GM23248 (cell line): ENCODE results near the gene NINL. TPM values are rescaled to one million over a fixed set of nuclear protein-coding genes. Genes with fewer than 3 reads are reported as not detected.

Experiments
- DNase-seq: peaks from one replicate; pipeline ENCODE4 v3.0.0-alpha.2; 2015
- H2AFZ ChIP-seq: fragments of 200-600 bp; sonication (generic); 2 replicates; pipeline ENCODE4 v1.6.1; 2016; ENCODE audit warnings: antibody characterized with exemption
- H3F3A ChIP-seq: fragments of 200-600 bp; sonication (generic); 2 replicates; pipeline ENCODE4 v1.6.1; 2016; ENCODE audit warnings: mild to moderate bottlenecking, antibody characterized with exemption, mixed run types; ENCODE audit not compliant: insufficient read depth
- H3K27ac ChIP-seq: fragments of 200-600 bp; sonication (generic); 2 replicates; pipeline ENCODE4 v1.5.1; 2016; ENCODE audit warnings: mild to moderate bottlenecking
- H3K27me3 ChIP-seq: fragments of 200-600 bp; sonication (generic); replicated peaks from 2 replicates; pipeline ENCODE4 v1.6.1; 2016; ENCODE audit warnings: mild to moderate bottlenecking; ENCODE audit not compliant: insufficient read depth
- H3K36me3 ChIP-seq: fragments of 200-600 bp; sonication (generic); 2 replicates; pipeline ENCODE4 v1.6.1; 2016; ENCODE audit warnings: low read depth, mild to moderate bottlenecking
- H3K4me1 ChIP-seq: fragments of 200-600 bp; sonication (generic); 2 replicates; pipeline ENCODE4 v1.6.1; 2016; ENCODE audit warnings: mild to moderate bottlenecking; ENCODE audit not compliant: insufficient read depth
- H3K4me2 ChIP-seq: fragments of 200-600 bp; sonication (generic); one replicate; pipeline ENCODE4 v1.6.1; 2016; ENCODE audit warnings: mild to moderate bottlenecking; ENCODE audit not compliant: unreplicated experiment
- H3K4me3 ChIP-seq: fragments of 200-600 bp; sonication (generic); 2 replicates; pipeline ENCODE4 v1.5.1; 2016; ENCODE audit warnings: mild to moderate bottlenecking
- H3K79me2 ChIP-seq: fragments of 200-600 bp; sonication (generic); 2 replicates; pipeline ENCODE4 v1.6.1; 2016; ENCODE audit warnings: mild to moderate bottlenecking; ENCODE audit not compliant: insufficient read depth
- H3K9ac ChIP-seq: fragments of 200-600 bp; sonication (generic); 2 replicates; pipeline ENCODE4 v1.6.1; 2016; ENCODE audit warnings: mild to moderate bottlenecking
- H3K9me2 ChIP-seq: fragments of 200-600 bp; sonication (generic); 2 replicates; pipeline ENCODE4 v1.6.1; 2016; ENCODE audit warnings: mixed run types, mild to moderate bottlenecking, moderate library complexity; ENCODE audit not compliant: insufficient read depth
- H3K9me3 ChIP-seq: fragments of 200-600 bp; sonication (generic); one replicate; pipeline ENCODE4 v1.6.1; 2017; ENCODE audit warnings: low read depth
- H4K20me1 ChIP-seq: fragments of 200-600 bp; sonication (generic); 2 replicates; pipeline ENCODE4 v1.6.0; 2016; ENCODE audit not compliant: insufficient read depth
- EZH2 ChIP-seq: fragments of 200-600 bp; sonication (generic); IDR thresholded peaks from 2 replicates; pipeline ENCODE4 v1.6.1; 2018; ENCODE audit warnings: antibody characterized with exemption, mild to moderate bottlenecking; ENCODE audit not compliant: insufficient read depth, poor library complexity, severe bottlenecking
- EZH2phosphoT487 ChIP-seq: fragments of 200-600 bp; sonication (generic); IDR thresholded peaks from 2 replicates; pipeline ENCODE4 v1.6.1; 2018; ENCODE audit warnings: antibody characterized with exemption, moderate library complexity, mild to moderate bottlenecking, low read depth; ENCODE audit not compliant: insufficient read depth
- WGBS, 2 experiments: methylation state at CpG; one replicate each; pipeline ENCODE4 v1.1.6; 2015 to 2017; ENCODE audit warnings: low lambda C conversion rate in 2 of 2, low coverage in 1 of 2; ENCODE audit errors: missing lambda C conversion rate in 2 of 2; 5-methylcytosine and 5-hydroxymethylcytosine counted together
- in situ Hi-C: fragments of 300-500 bp; cut with MboI; formaldehyde crosslinking; loops from 2 replicates; pipeline ENCODE4 v1.15.0; 2020
- polyA plus RNA-seq: library from polyadenylated mRNA; unstranded; fragments of >200 nt; fragmentation: Nextera tagmentation; extraction: Ambion mirVana; gene quantifications from 2 replicates; pipeline ENCODE4 v1.2.1, GENCODE V29; 2016
- total RNA-seq: library from RNA; depleted of rRNA; stranded (reverse); fragments of >200 nt; shearing (Covaris generic); gene quantifications from 2 replicates; pipeline ENCODE4 v1.2.3, GENCODE V29; 2014

NINL gene
- total and polyA plus RNA-seq, 2 experiments from 2014 or later, result 1.9 to 3.4 TPM

DNA sequence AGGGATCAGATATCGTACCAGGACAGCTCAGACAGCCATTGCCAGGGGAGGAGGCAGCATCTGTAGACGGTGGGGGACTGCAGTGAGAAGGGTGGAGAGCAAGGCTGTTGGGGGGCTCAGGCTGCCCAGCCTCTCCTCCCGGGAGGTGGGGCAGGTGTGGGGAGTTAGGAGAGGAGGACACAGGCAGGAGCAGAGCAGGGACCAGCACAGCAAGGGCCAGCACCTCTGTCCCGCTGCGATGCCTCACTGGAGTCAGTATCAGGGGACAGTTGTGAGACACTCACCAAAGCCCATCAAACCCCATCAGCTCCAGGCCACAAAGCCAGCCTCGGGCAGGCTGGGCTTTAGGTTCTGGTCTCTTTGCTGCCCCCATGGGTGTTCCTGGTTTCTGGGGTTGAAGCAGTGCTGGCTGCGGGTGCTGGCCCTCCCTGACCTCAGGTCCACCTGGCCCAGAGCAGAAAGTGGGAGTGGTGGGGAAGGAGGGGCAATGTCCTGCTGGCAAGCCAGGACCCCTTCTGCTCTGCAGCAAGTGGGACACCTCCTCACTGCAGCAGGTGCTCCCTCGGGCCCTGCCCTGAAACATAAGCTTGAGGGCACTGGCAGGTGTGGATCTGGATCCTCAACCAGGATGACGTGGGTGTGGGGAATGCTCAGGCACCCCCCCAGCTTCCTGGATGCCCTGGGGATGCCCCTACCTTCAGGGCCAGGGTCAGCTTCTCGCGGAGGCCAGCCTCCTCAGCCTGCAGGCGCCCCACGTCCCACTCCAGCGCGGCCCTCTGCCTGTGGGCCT lies 94.5 kb downstream of the NINL start:
- in situ Hi-C loops, result no loop called here
- Histone ChIP-seq H2AFZ (no peak overlapping the region), H3K36me3 (no peaks in the 10 kb centered on the region), H3K4me3 (no peak overlapping the region), H3K9me2 (no peaks in the 10 kb centered on the region), H4K20me1 (no peaks in the 10 kb centered on the region), H3F3A (no peaks in the 10 kb centered on the region), H3K4me2 (no peak overlapping the region), H3K79me2 (no peaks in the 10 kb centered on the region), H3K27ac (no peak overlapping the region), H3K9me3 (no peaks in the 10 kb centered on the region), H3K27me3 (no peaks in the 10 kb centered on the region), H3K9ac (no peak overlapping the region), H3K4me1 (peaks cover 14% of the 10 kb centered on the region)
- no peak for DNase-seq
- TF ChIP-seq EZH2phosphoT487 (no peak), EZH2 (no peak)
- WGBS, 2 experiments, result 91 to 92% methylated on average over 15 of the region's 15 CpGs

DNA sequence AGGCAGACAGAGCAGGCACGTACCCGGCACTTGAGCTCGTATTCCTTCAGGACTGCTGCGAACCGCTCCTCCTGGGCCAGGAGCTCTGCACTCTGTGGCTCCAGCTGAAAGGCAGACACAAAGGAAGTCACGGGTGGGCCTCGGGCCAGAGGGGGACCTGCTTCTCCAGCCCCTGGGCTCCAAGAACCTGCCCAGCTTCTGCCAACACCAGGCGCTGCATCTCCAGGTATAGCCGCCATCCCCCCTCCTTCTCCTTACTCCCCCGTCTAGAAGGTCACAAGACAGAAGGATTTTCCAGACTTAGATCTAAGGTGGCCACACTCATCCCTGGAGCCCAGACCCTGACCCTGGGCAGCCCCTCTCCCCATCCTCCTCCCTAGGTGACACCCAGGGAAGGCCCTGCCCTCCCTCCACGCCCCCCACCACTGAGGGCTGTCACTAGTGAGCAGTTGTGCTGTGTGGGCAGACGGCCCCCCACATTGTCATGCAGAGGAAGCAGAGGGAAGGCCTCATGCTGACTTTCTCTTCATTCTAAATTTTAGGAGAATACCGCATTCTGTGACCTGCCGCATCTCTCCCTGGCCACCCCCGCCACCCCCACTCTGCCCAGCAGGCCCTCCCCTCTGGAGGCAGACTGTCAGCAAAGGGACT lies 96.0 kb downstream of the NINL start:
- no peak for TF ChIP-seq EZH2
- Histone ChIP-seq H3K36me3 (no peaks in the 10 kb centered on the region), H3K9me2 (no peaks in the 10 kb centered on the region), H3K79me2 (no peaks in the 10 kb centered on the region), H2AFZ (no peak overlapping the region), H3K9ac (no peak overlapping the region), H3K4me2 (no peak overlapping the region), H3K9me3 (no peaks in the 10 kb centered on the region), H3F3A (no peaks in the 10 kb centered on the region), H4K20me1 (no peaks in the 10 kb centered on the region), H3K4me1 (peaks cover 15% of the 10 kb centered on the region), H3K27me3 (no peaks in the 10 kb centered on the region), H3K4me3 (no peak overlapping the region), H3K27ac (no peak overlapping the region)
- DNase-seq, result no peak
- in situ Hi-C loops, result no loop called here
- 96 to 97% methylated on average over 12 to 15 of the region's 15 CpGs for WGBS, 2 experiments

DNA sequence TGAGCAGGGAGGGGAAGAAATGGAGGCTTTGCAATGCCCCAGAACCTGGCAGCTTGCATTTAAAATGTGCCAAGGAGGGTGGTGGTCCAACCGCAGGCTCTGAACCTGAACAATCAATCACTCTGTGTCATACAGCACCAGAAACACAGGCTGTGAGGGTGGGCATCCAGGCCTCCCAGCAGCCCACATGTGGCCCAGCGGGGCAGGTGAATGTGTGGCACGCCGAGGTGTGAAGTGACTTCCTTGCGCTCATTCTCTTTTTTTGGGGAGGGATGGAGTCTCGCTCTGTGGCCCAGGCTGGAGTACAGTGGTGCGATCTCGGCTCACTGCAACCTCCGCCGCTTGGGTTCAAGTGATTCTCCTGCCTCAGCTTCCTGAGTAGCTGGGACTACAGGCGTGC lies 97.4 kb downstream of the NINL start:
- no peak overlapping the region for H3K4me2 ChIP-seq
- H3K4me1 ChIP-seq, result peaks cover 15% of the 10 kb centered on the region
- H2AFZ ChIP-seq, result no peak overlapping the region
- in situ Hi-C loops, result no loop called here
- H3K9me2 ChIP-seq, result no peaks in the 10 kb centered on the region
- H3K4me3 ChIP-seq, result no peak overlapping the region
- no peaks in the 10 kb centered on the region for H3K79me2 ChIP-seq
- 96% methylated on average over 10 to 11 of the region's 11 CpGs for whole genome bisulfite sequencing, 2 experiments
- no peak for DNase-seq
- no peaks in the 10 kb centered on the region for H3F3A ChIP-seq
- H3K9me3 ChIP-seq, result no peaks in the 10 kb centered on the region
- H3K27ac ChIP-seq, result no peak overlapping the region
- H3K9ac ChIP-seq, result no peak overlapping the region
- H3K27me3 ChIP-seq, result no peaks in the 10 kb centered on the region
- TF ChIP-seq EZH2phosphoT487 (no peak), EZH2 (no peak)
- H3K36me3 ChIP-seq, result no peaks in the 10 kb centered on the region
- no peaks in the 10 kb centered on the region for H4K20me1 ChIP-seq

DNA sequence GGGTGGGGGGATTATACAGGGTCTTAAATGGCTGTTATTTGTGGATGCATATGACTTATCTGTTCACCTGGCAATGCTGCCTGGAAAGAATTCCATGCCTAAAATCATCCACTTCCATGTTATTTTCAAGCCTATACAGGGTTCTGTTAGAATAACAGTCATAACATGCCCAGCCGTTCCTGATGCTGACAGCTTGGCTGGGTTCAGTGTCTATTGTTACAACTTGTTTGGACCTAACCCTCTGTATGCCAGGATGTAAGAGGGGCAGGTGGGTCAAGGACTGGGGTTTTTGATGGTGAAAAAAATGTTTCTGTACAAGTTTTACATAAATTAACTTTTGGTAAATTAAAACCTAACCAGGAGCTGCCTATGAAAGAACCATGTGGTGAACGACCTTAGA lies 98.0 kb downstream of the NINL start:
- H3K9ac ChIP-seq, result no peak overlapping the region
- no peaks in the 10 kb centered on the region for H3K79me2 ChIP-seq
- H3K4me2 ChIP-seq, result no peak overlapping the region
- no peaks in the 10 kb centered on the region for H4K20me1 ChIP-seq
- H3F3A ChIP-seq, result no peaks in the 10 kb centered on the region
- no peak overlapping the region for H3K4me3 ChIP-seq
- in situ Hi-C loops, result no loop called here
- no peaks in the 10 kb centered on the region for H3K9me3 ChIP-seq
- no peak overlapping the region for H2AFZ ChIP-seq
- peak; percentile 6 for DNase-seq
- 30 to 32% methylated on average over 2 of the region's 2 CpGs for WGBS, 2 experiments
- no peaks in the 10 kb centered on the region for H3K9me2 ChIP-seq
- H3K4me1 ChIP-seq, result peaks cover 15% of the 10 kb centered on the region
- TF ChIP-seq EZH2 (no peak), EZH2phosphoT487 (no peak)
- H3K27ac ChIP-seq, result no peak overlapping the region
- no peaks in the 10 kb centered on the region for H3K36me3 ChIP-seq
- H3K27me3 ChIP-seq, result no peaks in the 10 kb centered on the region
